Karpas-422 (cell line): ENCODE data around the gene ATG10. TPM values are rescaled to one million over a fixed set of nuclear protein-coding genes. Genes with fewer than 3 reads are reported as not detected.
"Not testable (repeated sequence)": the region's sequence is repeated elsewhere in the genome, so short reads cannot be mapped to it uniquely, and the experiment has no call there.

Experiments used
- DNase-seq: peaks from one replicate; pipeline ENCODE4 v3.0.0-alpha.2; 2015
- H2AFZ ChIP-seq: fragments of 200-600 bp; sonication (generic); 2 replicates; pipeline ENCODE4 v1.6.1; 2014; ENCODE audit warnings: antibody characterized with exemption, low read length, mixed read lengths
- H3K27ac ChIP-seq: fragments of 200-600 bp; sonication (generic); 2 replicates; pipeline ENCODE4 v1.5.1; 2014; ENCODE audit warnings: mild to moderate bottlenecking, low read length, moderate library complexity
- H3K27me3 ChIP-seq: fragments of 200-600 bp; sonication (generic); 2 replicates; pipeline ENCODE4 v1.6.1; 2014; ENCODE audit warnings: low read length, mixed read lengths
- H3K36me3 ChIP-seq: fragments of 200-600 bp; sonication (generic); 2 replicates; pipeline ENCODE4 v1.6.1; 2014; ENCODE audit warnings: low read length, mixed read lengths; ENCODE audit not compliant: insufficient read depth
- H3K4me1 ChIP-seq: fragments of 200-600 bp; sonication (generic); 2 replicates; pipeline ENCODE4 v1.6.1; 2014; ENCODE audit warnings: mild to moderate bottlenecking, low read length, mixed read lengths
- H3K4me2 ChIP-seq: fragments of 200-600 bp; sonication (generic); 2 replicates; pipeline ENCODE4 v1.6.1; 2014; ENCODE audit warnings: low read length, low read depth, mild to moderate bottlenecking; ENCODE audit not compliant: poor library complexity, severe bottlenecking
- H3K4me3 ChIP-seq: fragments of 200-600 bp; sonication (generic); 2 replicates; pipeline ENCODE4 v1.5.1; 2014; ENCODE audit warnings: mild to moderate bottlenecking, antibody characterized with exemption, low read length, mixed read lengths
- H3K79me2 ChIP-seq: fragments of 200-600 bp; sonication (generic); 2 replicates; pipeline ENCODE4 v1.6.1; 2014; ENCODE audit warnings: mild to moderate bottlenecking, low read length, mixed read lengths
- H3K9ac ChIP-seq: fragments of 200-600 bp; sonication (generic); 2 replicates; pipeline ENCODE4 v1.6.0; 2014; ENCODE audit warnings: low read length
- H3K9me2 ChIP-seq: fragments of 200-600 bp; sonication (generic), shearing (Covaris generic); replicated peaks from 2 replicates; pipeline ENCODE4 v1.6.0; 2014; ENCODE audit warnings: mild to moderate bottlenecking, low read length, moderate library complexity; ENCODE audit not compliant: insufficient read depth
- H3K9me3 ChIP-seq: fragments of 300-700, 200-600 bp; sonication (generic); 2 replicates; pipeline ENCODE4 v1.6.1; 2014; ENCODE audit warnings: low read length, mixed read lengths
- H4K20me1 ChIP-seq: fragments of 200-600 bp; sonication (generic); 2 replicates; pipeline ENCODE4 v1.6.1; 2014; ENCODE audit warnings: mild to moderate bottlenecking, antibody characterized with exemption, low read length, low read depth; ENCODE audit not compliant: insufficient read depth
- total RNA-seq: library from RNA; depleted of rRNA; stranded (reverse); fragments of >200 nt; shearing (Covaris generic); gene quantifications from 2 replicates; pipeline ENCODE4 v1.2.3, GENCODE V29; 2014; ENCODE audit warnings: low replicate concordance

The ATG10 gene
- total RNA-seq, 1 experiment from 2014 or later, result 16.8 TPM

GRCh38 chr5:81983563-81983962 is 11.7 kb downstream of the ATG10 start:
- not testable (repeated sequence) for H3K9me2 ChIP-seq, H2AFZ ChIP-seq, H3K4me2 ChIP-seq, H4K20me1 ChIP-seq, H3K4me1 ChIP-seq, H3K27ac ChIP-seq, DNase-seq, H3K27me3 ChIP-seq, H3K9me3 ChIP-seq, H3K9ac ChIP-seq, H3K4me3 ChIP-seq
- H3K79me2 ChIP-seq, result peaks cover 32% of the 10 kb centered on the region
- peaks cover 27% of the 10 kb centered on the region for H3K36me3 ChIP-seq

GRCh38 chr5:81986126-81986525 is 14.3 kb downstream of the ATG10 start:
- no peaks in the 10 kb centered on the region for H3K9me2 ChIP-seq
- peaks cover 43% of the 10 kb centered on the region for H3K79me2 ChIP-seq
- no peaks in the 10 kb centered on the region for H4K20me1 ChIP-seq
- no peak for DNase-seq
- no peaks in the 10 kb centered on the region for H3K9me3 ChIP-seq
- H3K36me3 ChIP-seq, result peaks cover 19% of the 10 kb centered on the region; the same call in 1 of the 2 replicates
- no peak overlapping the region for H3K9ac ChIP-seq
- H3K4me1 ChIP-seq, result no peaks in the 10 kb centered on the region
- no peak overlapping the region for H3K4me2 ChIP-seq
- H3K27ac ChIP-seq, result no peak overlapping the region
- no peaks in the 10 kb centered on the region for H3K27me3 ChIP-seq
- no peak overlapping the region for H3K4me3 ChIP-seq
- H2AFZ ChIP-seq, result no peak overlapping the region

DNA sequence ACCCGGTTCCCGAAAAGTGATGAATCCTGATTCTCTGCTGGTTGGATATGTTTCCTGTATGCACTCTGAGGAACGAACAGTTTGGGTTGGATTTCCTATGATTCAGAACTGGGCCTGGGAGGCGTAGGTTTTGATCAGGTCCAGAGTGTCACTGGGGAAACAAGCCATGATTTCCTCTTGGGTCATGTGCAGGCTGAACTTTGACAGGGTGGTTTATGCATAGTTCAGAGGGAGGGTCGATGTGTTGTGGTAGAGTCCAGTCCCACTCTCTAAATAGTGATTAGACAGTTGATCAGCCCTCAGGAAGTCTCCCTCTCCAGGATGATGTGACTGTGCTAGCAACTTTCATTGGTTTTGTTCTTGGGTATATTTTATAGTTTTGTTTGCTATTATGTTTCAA is 17.4 kb downstream of the ATG10 start:
- Histone ChIP-seq H3K27ac (no peak overlapping the region), H3K9me3 (no peaks in the 10 kb centered on the region), H3K4me1 (no peaks in the 10 kb centered on the region), H4K20me1 (no peaks in the 10 kb centered on the region), H3K9me2 (no peaks in the 10 kb centered on the region), H3K4me2 (no peak overlapping the region), H3K27me3 (no peaks in the 10 kb centered on the region), H2AFZ (no peak overlapping the region), H3K4me3 (no peak overlapping the region), H3K9ac (no peak overlapping the region), H3K36me3 (peaks cover 17% of the 10 kb centered on the region), H3K79me2 (peaks cover 52% of the 10 kb centered on the region)
- no peak for DNase-seq

DNA sequence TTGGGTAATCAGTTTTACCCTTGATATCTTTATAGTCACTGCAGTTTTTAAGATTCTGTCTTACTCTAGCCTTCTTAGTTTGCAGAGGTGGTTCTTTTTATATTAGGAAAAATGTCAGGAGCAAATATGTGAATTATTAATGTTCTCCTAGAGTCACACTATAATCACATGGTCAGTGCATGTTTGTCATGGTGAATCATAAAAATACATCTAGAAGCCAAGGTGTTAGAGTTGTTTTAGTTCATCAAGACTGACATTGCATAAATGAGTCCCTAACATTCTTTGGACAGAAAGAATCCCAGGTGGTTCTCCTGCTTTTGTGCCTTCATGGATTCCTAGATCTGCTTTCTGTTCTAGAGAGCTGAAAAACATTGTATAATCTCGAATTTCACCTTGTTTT is 22.9 kb downstream of the ATG10 start:
- no peaks in the 10 kb centered on the region for H3K9me2 ChIP-seq
- no peak overlapping the region for H3K9ac ChIP-seq
- H3K27me3 ChIP-seq, result no peaks in the 10 kb centered on the region
- no peak overlapping the region for H2AFZ ChIP-seq
- H3K27ac ChIP-seq, result no peak overlapping the region
- H3K79me2 ChIP-seq, result peaks cover 44% of the 10 kb centered on the region
- no peaks in the 10 kb centered on the region for H4K20me1 ChIP-seq
- no peaks in the 10 kb centered on the region; the same call in 1 of the 2 replicates for H3K9me3 ChIP-seq
- no peak overlapping the region for H3K4me3 ChIP-seq
- peaks cover 7% of the 10 kb centered on the region; the same call in 1 of the 2 replicates for H3K4me1 ChIP-seq
- peaks cover 43% of the 10 kb centered on the region for H3K36me3 ChIP-seq
- no peak overlapping the region for H3K4me2 ChIP-seq
- DNase-seq, result no peak

DNA sequence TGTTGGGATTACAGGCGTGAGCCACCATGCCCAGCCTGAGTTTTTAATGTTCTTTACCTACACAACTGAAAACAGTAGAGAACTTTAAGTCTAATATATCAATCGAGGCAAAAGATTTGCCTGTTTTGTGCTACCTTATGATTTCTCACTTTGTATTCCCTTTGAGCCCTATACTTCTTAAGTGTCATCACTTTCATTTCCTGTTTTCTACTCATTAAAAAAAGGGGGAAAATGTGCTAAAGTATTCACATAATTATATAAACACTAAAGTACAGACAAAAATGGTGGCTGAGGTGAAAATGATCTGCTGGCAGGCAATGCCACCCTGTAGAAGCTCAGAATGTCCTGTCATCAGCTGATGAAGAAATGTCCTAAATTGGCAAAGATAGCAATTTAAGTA is 23.6 kb downstream of the ATG10 start:
- Histone ChIP-seq H3K79me2 (peaks cover 37% of the 10 kb centered on the region), H3K27ac (no peak overlapping the region), H3K4me1 (peaks cover 7% of the 10 kb centered on the region; the same call in 1 of the 2 replicates), H3K27me3 (no peaks in the 10 kb centered on the region), H3K4me3 (no peak overlapping the region), H3K9me3 (no peaks in the 10 kb centered on the region; the same call in 1 of the 2 replicates), H3K9ac (no peak overlapping the region), H3K4me2 (no peak overlapping the region), H3K9me2 (no peaks in the 10 kb centered on the region), H2AFZ (no peak overlapping the region), H3K36me3 (peaks cover 43% of the 10 kb centered on the region), H4K20me1 (no peaks in the 10 kb centered on the region)
- DNase-seq, result peak; percentile 55

DNA sequence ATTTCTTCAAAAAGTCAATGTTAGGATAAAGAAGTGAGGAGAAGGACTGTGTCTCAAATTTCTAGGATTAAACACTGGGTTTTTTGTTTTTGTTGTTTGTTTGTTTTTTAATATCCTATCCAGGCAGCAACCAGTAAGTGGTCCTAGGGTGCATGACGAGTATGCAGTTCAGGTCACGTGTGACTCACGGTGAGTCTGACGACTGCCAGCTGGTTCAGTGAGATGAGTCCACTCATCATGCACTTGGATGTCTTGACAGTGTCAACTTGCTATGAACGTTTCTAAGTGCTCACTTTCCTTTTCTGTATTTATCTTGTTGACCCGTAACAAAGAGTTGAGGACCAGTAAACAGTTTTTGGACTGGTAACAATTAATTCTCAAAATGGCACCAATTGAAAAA is 32.7 kb downstream of the ATG10 start:
- no peaks in the 10 kb centered on the region for H3K9me2 ChIP-seq

GRCh38 chr5:82009869-82010268 is 38.0 kb downstream of the ATG10 start:
- not testable (repeated sequence) for DNase-seq, H4K20me1 ChIP-seq, H3K27ac ChIP-seq, H3K4me3 ChIP-seq, H2AFZ ChIP-seq, H3K4me1 ChIP-seq, H3K9ac ChIP-seq, H3K9me3 ChIP-seq, H3K36me3 ChIP-seq, H3K4me2 ChIP-seq, H3K9me2 ChIP-seq, H3K27me3 ChIP-seq
- peaks cover 34% of the 10 kb centered on the region for H3K79me2 ChIP-seq

More for the DNA sequence above, 32.7 kb downstream of the ATG10 start:
- Histone ChIP-seq H3K4me2 (no peak overlapping the region), H3K9me3 (no peaks in the 10 kb centered on the region), H3K4me3 (no peak overlapping the region), H2AFZ (no peak overlapping the region), H3K27ac (no peak overlapping the region), H3K79me2 (peaks cover 18% of the 10 kb centered on the region), H3K4me1 (no peaks in the 10 kb centered on the region), H3K9ac (no peak overlapping the region), H3K27me3 (no peaks in the 10 kb centered on the region), H3K36me3 (no peaks in the 10 kb centered on the region), H4K20me1 (no peaks in the 10 kb centered on the region)
- DNase-seq, result no peak

- Histone ChIP-seq H3K4me2 (no peak overlapping the region), H3K4me3 (no peak overlapping the region), H3K9me2 (no peaks in the 10 kb centered on the region), H3K4me1 (no peaks in the 10 kb centered on the region), H3K27me3 (no peaks in the 10 kb centered on the region), H3K36me3 (peaks cover 2% of the 10 kb centered on the region; the same call in 1 of the 2 replicates), H3K79me2 (peaks cover 34% of the 10 kb centered on the region), H3K27ac (no peak overlapping the region), H3K9me3 (no peaks in the 10 kb centered on the region), H2AFZ (no peak overlapping the region), H4K20me1 (no peaks in the 10 kb centered on the region), H3K9ac (no peak overlapping the region)
- DNase-seq, result no peak
These were observed 38.9 kb downstream of the ATG10 start for GRCh38 chr5:82010696-82011095.

GRCh38 chr5:82011761-82012160 is 39.9 kb downstream of the ATG10 start:
- H3K79me2 ChIP-seq, result peaks cover 39% of the 10 kb centered on the region
- H3K9ac ChIP-seq, result no peak overlapping the region
- no peaks in the 10 kb centered on the region for H3K9me2 ChIP-seq
- H3K27me3 ChIP-seq, result no peaks in the 10 kb centered on the region
- no peak overlapping the region for H3K4me2 ChIP-seq
- H3K36me3 ChIP-seq, result peaks cover 2% of the 10 kb centered on the region; the same call in 1 of the 2 replicates
- no peaks in the 10 kb centered on the region for H3K9me3 ChIP-seq
- no peak overlapping the region for H3K4me3 ChIP-seq
- no peak overlapping the region for H3K27ac ChIP-seq
- no peaks in the 10 kb centered on the region for H4K20me1 ChIP-seq
- DNase-seq, result no peak
- H3K4me1 ChIP-seq, result no peaks in the 10 kb centered on the region
- H2AFZ ChIP-seq, result no peak overlapping the region
